GM23338 (cell line): ENCODE measurements around the gene PXDN. TPM values are rescaled to one million over a fixed set of nuclear protein-coding genes. Genes with fewer than 3 reads are reported as not detected.
A peak's percentile ranks its signal among the peaks of the same experiment; 100 is the strongest.

Experiments
- ATAC-seq: fragments of 200-7000 bp; cut with Tn5 transposase; 3 replicates; pipeline ENCODE4 v1.9.1; 2020
- DNase-seq: peaks from one replicate; pipeline ENCODE4 v3.0.0-alpha.2; 2015; ENCODE audit warnings: low spot score
- H2AFZ ChIP-seq: fragments of 200-600 bp; sonication (generic); 2 replicates; pipeline ENCODE4 v1.8.0; 2016; ENCODE audit warnings: antibody characterized with exemption, mild to moderate bottlenecking, moderate library complexity
- H3F3A ChIP-seq: fragments of 200-600 bp; sonication (generic); replicated peaks from 2 replicates; pipeline ENCODE4 v1.8.0; 2017; ENCODE audit warnings: antibody characterized with exemption, mixed run types, low read depth
- H3K27ac ChIP-seq: fragments of 200-600 bp; sonication (generic); 2 replicates; pipeline ENCODE4 v1.6.1; 2016; ENCODE audit warnings: low read depth
- H3K27me3 ChIP-seq: fragments of 200-600 bp; sonication (generic); 2 replicates; pipeline ENCODE4 v1.8.0; 2016; ENCODE audit warnings: mild to moderate bottlenecking, mixed run types, moderate library complexity; ENCODE audit not compliant: insufficient read depth
- H3K36me3 ChIP-seq: fragments of 200-600 bp; sonication (generic); 2 replicates; pipeline ENCODE4 v1.8.0; 2016; ENCODE audit warnings: mild to moderate bottlenecking; ENCODE audit not compliant: insufficient read depth
- H3K4me1 ChIP-seq: fragments of 200-600 bp; sonication (generic); 2 replicates; pipeline ENCODE4 v1.8.0; 2016; ENCODE audit warnings: mild to moderate bottlenecking, moderate library complexity; ENCODE audit not compliant: insufficient read depth
- H3K4me2 ChIP-seq: fragments of 200-600 bp; sonication (generic); 2 replicates; pipeline ENCODE4 v1.7.1; 2017; ENCODE audit warnings: mixed run types
- H3K4me3 ChIP-seq: fragments of 200-600 bp; sonication (generic); 2 replicates; pipeline ENCODE4 v1.6.1; 2016; ENCODE audit warnings: mixed run types
- H3K79me2 ChIP-seq: fragments of 200-600 bp; sonication (generic); replicated peaks from 2 replicates; pipeline ENCODE4 v1.8.0; 2017; ENCODE audit warnings: mild to moderate bottlenecking; ENCODE audit not compliant: insufficient read depth
- H3K9me2 ChIP-seq: fragments of 200-600 bp; sonication (generic); 2 replicates; pipeline ENCODE4 v1.8.0; 2017; ENCODE audit not compliant: insufficient read depth
- H4K20me1 ChIP-seq: fragments of 200-600 bp; sonication (generic); replicated peaks from 2 replicates; pipeline ENCODE4 v1.8.0; 2017; ENCODE audit warnings: mild to moderate bottlenecking; ENCODE audit not compliant: insufficient read depth
- H3K27ac Mint-ChIP-seq: 2 replicates; pipeline ENCODE4 v1.8.0; 2020; ENCODE audit warnings: inconsistent platforms, mild to moderate bottlenecking, moderate library complexity, mixed read lengths
- H3K27me3 Mint-ChIP-seq: 3 replicates; pipeline ENCODE4 v1.8.0; 2022; ENCODE audit warnings: low read depth, mild to moderate bottlenecking, moderate library complexity, mixed read lengths, inconsistent platforms; ENCODE audit not compliant: insufficient read depth, poor library complexity
- H3K36me3 Mint-ChIP-seq: 3 replicates; pipeline ENCODE4 v1.8.0; 2021; ENCODE audit warnings: low read depth, mild to moderate bottlenecking, inconsistent platforms, moderate library complexity, mixed read lengths
- H3K4me1 Mint-ChIP-seq: 3 replicates; pipeline ENCODE4 v1.8.0; 2020; ENCODE audit warnings: mild to moderate bottlenecking, inconsistent platforms, mixed read lengths
- H3K4me3 Mint-ChIP-seq: 3 replicates; pipeline ENCODE4 v1.8.0; 2021; ENCODE audit warnings: moderate library complexity, mild to moderate bottlenecking, inconsistent platforms, mixed read lengths
- H3K9me3 Mint-ChIP-seq: 3 replicates; pipeline ENCODE4 v1.8.0; 2020; ENCODE audit warnings: moderate library complexity, mild to moderate bottlenecking, inconsistent platforms, mixed read lengths
- CTCF ChIP-seq, 2 experiments: fragments of 200-600 bp in 1 of 2; sonication (generic) in 1 of 2; conservative IDR thresholded peaks; 2 replicates each; pipeline versions ENCODE4 v1.5.1 to v1.6.1; 2016 to 2017; ENCODE audit warnings: antibody characterized with exemption in 2 of 2, low read depth in 2 of 2, mild to moderate bottlenecking in 2 of 2, moderate library complexity in 1 of 2
- EZH2 ChIP-seq: fragments of 200-600 bp; sonication (generic); IDR thresholded peaks from one replicate; pipeline ENCODE4 v1.8.0; 2017; ENCODE audit warnings: antibody characterized with exemption, mild to moderate bottlenecking, low read depth; ENCODE audit not compliant: unreplicated experiment
- EZH2phosphoT487 ChIP-seq: fragments of 200-600 bp; sonication (generic); IDR thresholded peaks from one replicate; pipeline ENCODE4 v1.8.1; 2018; ENCODE audit warnings: antibody characterized with exemption; ENCODE audit not compliant: unreplicated experiment
- JUNB ChIP-seq: IDR thresholded peaks from one replicate; pipeline ENCODE4 v1.6.1; 2016; ENCODE audit warnings: antibody characterized with exemption; ENCODE audit not compliant: unreplicated experiment
- POLR2AphosphoS5 ChIP-seq: IDR thresholded peaks from 2 replicates; pipeline ENCODE4 v1.6.1; 2016; ENCODE audit warnings: antibody characterized with exemption, low read depth
- REST ChIP-seq: IDR thresholded peaks from one replicate; pipeline ENCODE4 v1.6.1; 2018; ENCODE audit warnings: antibody characterized with exemption; ENCODE audit not compliant: unreplicated experiment
- STAT1 ChIP-seq: IDR thresholded peaks from one replicate; pipeline ENCODE4 v1.6.1; 2016; ENCODE audit warnings: antibody characterized with exemption; ENCODE audit not compliant: unreplicated experiment
- ZNF114 ChIP-seq: fragments of 250-450 bp; sonication (Bioruptor Pico); IDR thresholded peaks from 2 replicates; pipeline ENCODE4 v1.5.0; 2020; ENCODE audit warnings: mild to moderate bottlenecking, moderate library complexity
- ZNF331 ChIP-seq: fragments of 250-450 bp; sonication (Bioruptor Pico); IDR thresholded peaks from 2 replicates; pipeline ENCODE4 v1.5.0; 2020; ENCODE audit warnings: low read depth, mild to moderate bottlenecking, moderate library complexity
- ZNF462 ChIP-seq: fragments of 250-450 bp; sonication (Bioruptor Pico); IDR thresholded peaks from 2 replicates; pipeline ENCODE4 v1.5.0; 2020; ENCODE audit warnings: mild to moderate bottlenecking, moderate library complexity
- polyA plus RNA-seq: library from polyadenylated mRNA; unstranded; fragments of >200 nt; fragmentation: Nextera tagmentation; extraction: Ambion mirVana; gene quantifications from 2 replicates; pipeline ENCODE4 v1.2.1, GENCODE V29; 2016
- total RNA-seq: library from RNA; depleted of rRNA; stranded (reverse); fragments of >200 nt; shearing (Covaris generic); gene quantifications from 2 replicates; pipeline ENCODE4 v1.2.3, GENCODE V29; 2014

PXDN gene
- total and polyA plus RNA-seq, 2 experiments from 2014 or later: 42.2 to 225 TPM

GRCh38 chr2:1627628-1628381 lies 116.5 kb downstream of the PXDN start (continued):
- TF ChIP-seq ZNF462 (CRISPR knock-in tag): no peak
- no peak for TF ChIP-seq EZH2phosphoT487
- no peak for TF ChIP-seq STAT1

GRCh38 chr2:1626271-1626681 lies 118.0 kb downstream of the PXDN start:
- Histone ChIP-seq H3K4me2 (peak overlapping the region; percentile 72), H3K36me3 (peaks cover 9% of the 10 kb centered on the region), H2AFZ (no peak overlapping the region), H3K79me2 (0 out of 2 replicates have a peak, but pooled peaks cover 8% of the 10 kb centered on the region), H3K27me3 (no peaks in the 10 kb centered on the region), H3K4me1 (peaks cover 30% of the 10 kb centered on the region), H3K27ac (peak overlapping the region; percentile 99), H3K4me3 (peak overlapping the region; percentile 47), H4K20me1 (no peaks in the 10 kb centered on the region), H3F3A (peaks cover 11% of the 10 kb centered on the region; the same call in 1 of the 2 replicates), H3K9me2 (0 out of 2 replicates have a peak, but pooled peaks cover 2% of the 10 kb centered on the region)
- H3K27me3 Mint-ChIP-seq: peaks cover 8% of the 10 kb centered on the region
- no peak for DNase-seq
- peaks cover 42% of the 10 kb centered on the region for H3K4me1 Mint-ChIP-seq
- H3K4me3 Mint-ChIP-seq: peak overlapping the region; percentile 73
- peak; percentile 26 for ATAC-seq
- peak overlapping the region; percentile 97 for H3K27ac Mint-ChIP-seq
- peaks cover 58% of the 10 kb centered on the region for H3K36me3 Mint-ChIP-seq
- peaks cover 13% of the 10 kb centered on the region for H3K9me3 Mint-ChIP-seq
- no peak for TF ChIP-seq ZNF114 (CRISPR knock-in tag)
- TF ChIP-seq CTCF (conservative IDR thresholded peaks at IDR 0.05; ENCODE audit: low read depth in 2 of 2): no peak
- no peak for TF ChIP-seq JUNB
- TF ChIP-seq EZH2: no peak
- TF ChIP-seq POLR2AphosphoS5: no peak
- no peak for TF ChIP-seq EZH2phosphoT487
- no peak for TF ChIP-seq REST
- no peak for TF ChIP-seq ZNF331
- no peak for TF ChIP-seq STAT1
